Adipocyte (in vitro differentiated cells): ENCODE measurements around the gene VTA1.
A peak's percentile ranks its signal among the peaks of the same experiment; 100 is the strongest.
"Not testable (repeated sequence)": the region's sequence is repeated elsewhere in the genome, so short reads cannot be mapped to it uniquely, and the experiment has no call there.

Experiments used
- DNase-seq: peaks from one replicate; pipeline ENCODE4 v3.0.0-alpha.2; 2015; ENCODE audit warnings: low read depth
- H3K27me3 ChIP-seq: replicated peaks from 2 replicates; pipeline ENCODE4 v1.7.0; 2013; ENCODE audit warnings: mild to moderate bottlenecking, low read length, moderate library complexity; ENCODE audit not compliant: control insufficient read depth, insufficient read depth
- H3K36me3 ChIP-seq: 2 replicates; pipeline ENCODE4 v1.7.0; 2013; ENCODE audit warnings: low read length, mild to moderate bottlenecking, moderate library complexity; ENCODE audit not compliant: control insufficient read depth, insufficient read depth, severe bottlenecking
- H3K4me1 ChIP-seq: 2 replicates; pipeline ENCODE4 v1.7.0; 2013; ENCODE audit warnings: mild to moderate bottlenecking, low read length, moderate library complexity; ENCODE audit not compliant: control insufficient read depth, insufficient read depth
- H3K4me3 ChIP-seq: 2 replicates; pipeline ENCODE4 v1.7.0; 2013; ENCODE audit warnings: mild to moderate bottlenecking, low read length, moderate library complexity
- H3K9ac ChIP-seq: 2 replicates; pipeline ENCODE4 v1.7.0; 2013; ENCODE audit warnings: mild to moderate bottlenecking, low read length, moderate library complexity
- H3K9me3 ChIP-seq: 2 replicates; pipeline ENCODE4 v1.7.0; 2013; ENCODE audit warnings: mild to moderate bottlenecking, low read length, moderate library complexity; ENCODE audit not compliant: control insufficient read depth

The VTA1 gene

GRCh38 chr6:142146828-142147662 lies at the start of gene VTA1, which contains the start of gene NMBR:
TSS of gene VTA1 (plus strand) at chr6:142147263. CDS start at chr6:142147288, 25 bp downstream.
TSS of gene NMBR (minus strand) at chr6:142147122. CDS start at chr6:142088658, 58,464 bp downstream.
- no peaks in the 10 kb centered on the region for H3K27me3 ChIP-seq
- H3K4me3 ChIP-seq = peak within 1 kb of the TSS; percentile 97
- DNase-seq = peak; percentile 100
- H3K36me3 ChIP-seq = no peaks in the 10 kb centered on the region
- H3K4me1 ChIP-seq = peaks cover 19% of the 10 kb centered on the region
- H3K9ac ChIP-seq = peak within 1 kb of the TSS; percentile 94
- H3K9me3 ChIP-seq = no peaks in the 10 kb centered on the region

GRCh38 chr6:142104820-142105219 lies 42.2 kb upstream of the VTA1 start:
- H3K4me3 ChIP-seq, H3K27me3 ChIP-seq, H3K9me3 ChIP-seq, H3K4me1 ChIP-seq, DNase-seq, H3K9ac ChIP-seq, H3K36me3 ChIP-seq: not testable (repeated sequence)

- H3K4me3 ChIP-seq, H3K9me3 ChIP-seq, H3K27me3 ChIP-seq, H3K36me3 ChIP-seq, H3K9ac ChIP-seq, H3K4me1 ChIP-seq, DNase-seq: not testable (repeated sequence)
Measured at GRCh38 chr6:142110820-142111219, 36.2 kb upstream of the VTA1 start.

- Histone ChIP-seq H3K27me3 (no peaks in the 10 kb centered on the region), H3K9ac (no peak overlapping the region), H3K4me3 (no peak overlapping the region), H3K36me3 (no peaks in the 10 kb centered on the region), H3K4me1 (no peaks in the 10 kb centered on the region), H3K9me3 (no peaks in the 10 kb centered on the region)
- peak; percentile 93 for DNase-seq
Measured at GRCh38 chr6:142112451-142113061, 34.5 kb upstream of the VTA1 start.

- H3K4me1 ChIP-seq = no peaks in the 10 kb centered on the region
- H3K9ac ChIP-seq = no peak overlapping the region
- H3K36me3 ChIP-seq = no peaks in the 10 kb centered on the region
- no peaks in the 10 kb centered on the region for H3K27me3 ChIP-seq
- no peaks in the 10 kb centered on the region for H3K9me3 ChIP-seq
- DNase-seq = no peak
- no peak overlapping the region for H3K4me3 ChIP-seq
Measured at GRCh38 chr6:142117366-142117765, 29.7 kb upstream of the VTA1 start.

GRCh38 chr6:142118328-142118727 lies 28.7 kb upstream of the VTA1 start:
- H3K9me3 ChIP-seq = no peaks in the 10 kb centered on the region
- H3K4me1 ChIP-seq = no peaks in the 10 kb centered on the region
- no peaks in the 10 kb centered on the region for H3K27me3 ChIP-seq
- H3K4me3 ChIP-seq = no peak overlapping the region
- DNase-seq = peak; percentile 8
- H3K9ac ChIP-seq = no peak overlapping the region
- H3K36me3 ChIP-seq = no peaks in the 10 kb centered on the region

- Histone ChIP-seq H3K4me3 (no peak overlapping the region), H3K36me3 (no peaks in the 10 kb centered on the region), H3K4me1 (no peaks in the 10 kb centered on the region), H3K9me3 (no peaks in the 10 kb centered on the region), H3K9ac (no peak overlapping the region), H3K27me3 (no peaks in the 10 kb centered on the region)
- DNase-seq = no peak
Measured at GRCh38 chr6:142118925-142119324, 28.1 kb upstream of the VTA1 start.

- no peak overlapping the region for H3K4me3 ChIP-seq
- no peaks in the 10 kb centered on the region for H3K9me3 ChIP-seq
- no peaks in the 10 kb centered on the region for H3K4me1 ChIP-seq
- DNase-seq = no peak
- H3K36me3 ChIP-seq = no peaks in the 10 kb centered on the region
- H3K9ac ChIP-seq = no peak overlapping the region
- no peaks in the 10 kb centered on the region for H3K27me3 ChIP-seq
Measured at GRCh38 chr6:142121342-142121741, 25.7 kb upstream of the VTA1 start.

GRCh38 chr6:142130814-142131213 lies 16.2 kb upstream of the VTA1 start:
- H3K36me3 ChIP-seq = no peaks in the 10 kb centered on the region
- H3K4me1 ChIP-seq = no peaks in the 10 kb centered on the region
- H3K9ac ChIP-seq = no peak overlapping the region
- H3K4me3 ChIP-seq = no peak overlapping the region
- peaks cover 14% of the 10 kb centered on the region for H3K9me3 ChIP-seq
- no peak for DNase-seq
- H3K27me3 ChIP-seq = no peaks in the 10 kb centered on the region

- H3K27me3 ChIP-seq = no peaks in the 10 kb centered on the region
Measured at GRCh38 chr6:142132625-142133024, 14.4 kb upstream of the VTA1 start, which contains the start of gene GJE1. TSS of gene GJE1 (plus strand) at chr6:142132925. CDS start at chr6:142133159, 234 bp downstream.

GRCh38 chr6:142138876-142139275 lies 8.2 kb upstream of the VTA1 start:
- DNase-seq = no peak
- H3K4me1 ChIP-seq = no peaks in the 10 kb centered on the region

More at GRCh38 chr6:142132625-142133024, 14.4 kb upstream of the VTA1 start, which contains the start of gene GJE1:
- Histone ChIP-seq H3K9ac (no peak within 1 kb of the TSS), H3K4me1 (no peaks in the 10 kb centered on the region), H3K4me3 (no peak within 1 kb of the TSS), H3K9me3 (peaks cover 14% of the 10 kb centered on the region), H3K36me3 (no peaks in the 10 kb centered on the region)
- no peak for DNase-seq

More at GRCh38 chr6:142138876-142139275, 8.2 kb upstream of the VTA1 start:
- Histone ChIP-seq H3K4me3 (no peak overlapping the region), H3K27me3 (no peaks in the 10 kb centered on the region), H3K9me3 (no peaks in the 10 kb centered on the region), H3K9ac (no peak overlapping the region), H3K36me3 (no peaks in the 10 kb centered on the region)
